ENCODE results near the gene EPHX1.
"Not testable (repeated sequence)": the region's sequence is repeated elsewhere in the genome, so short reads cannot be mapped to it uniquely, and the experiment has no call there.

EPHX1 gene

DNA sequence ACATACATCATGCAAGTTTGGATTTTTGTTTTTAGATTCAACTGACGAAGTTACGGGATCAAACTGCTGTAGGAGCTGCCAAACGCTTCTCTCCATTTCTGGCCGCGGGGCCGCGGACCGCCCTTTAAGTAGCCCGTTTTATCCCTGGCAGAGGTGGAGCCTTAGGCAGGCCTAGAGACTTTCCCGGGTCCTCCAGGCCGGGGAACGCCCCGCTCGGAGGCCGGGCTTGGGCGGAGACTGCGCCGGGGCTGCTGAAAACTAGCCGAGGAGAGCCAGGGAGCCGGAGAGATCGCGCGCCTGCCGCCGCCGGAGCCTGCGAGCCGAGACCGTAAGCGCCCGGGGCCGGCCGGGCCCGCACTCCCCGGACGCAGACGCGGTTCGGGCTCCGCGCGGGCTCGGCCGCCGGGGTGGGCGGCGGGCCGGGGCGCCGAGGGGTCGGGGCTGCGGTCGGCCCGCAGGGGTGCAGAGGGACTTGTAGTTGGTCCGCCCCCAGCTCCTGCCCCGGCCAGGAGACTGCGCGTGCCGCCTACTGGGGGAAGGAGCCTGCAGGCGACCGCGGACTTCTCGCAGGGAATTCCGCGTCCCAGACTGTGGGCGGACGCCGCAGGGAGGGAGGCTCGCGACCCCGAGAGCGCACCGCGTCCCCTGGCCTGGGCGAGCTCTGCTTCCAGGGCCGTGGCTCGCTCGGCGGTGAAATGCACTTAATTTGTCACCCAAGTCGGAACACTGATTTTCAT lies at the start of gene EPHX1:
Gene EPHX1, plus strand, starts transcription at position 283 of the 737 bp plus-strand sequence. CDS start 18,606 bp downstream, outside the sequence.
- Mint-ChIP-seq H3K27me3 (peaks cover 8% of the 10 kb centered on the region), H3K27ac (peak within 1 kb of the TSS in 1 of 2 donors; percentile 87), H3K4me3 (peak within 1 kb of the TSS; percentile 88 to 93), H3K9me3 (no peaks in the 10 kb centered on the region), H3K4me1 (peaks cover 18% of the 10 kb centered on the region)
- DNase-seq (peak; percentile 69), ATAC-seq (peak; percentile 92)

GRCh38 chr1:225760531-225760930 lies 49.4 kb upstream of the EPHX1 start:
- no peak for DNase-seq
- Mint-ChIP-seq H3K4me3 (no peak overlapping the region), H3K27ac (no peak overlapping the region), H3K4me1 (no peaks in the 10 kb centered on the region), H3K9me3 (no peaks in the 10 kb centered on the region), H3K27me3 (no peaks in the 10 kb centered on the region)
- no peak for ATAC-seq

- ATAC-seq, H3K4me1 Mint-ChIP-seq, DNase-seq, H3K27ac Mint-ChIP-seq, H3K4me3 Mint-ChIP-seq, H3K27me3 Mint-ChIP-seq, H3K9me3 Mint-ChIP-seq: not testable (repeated sequence)
Observed at GRCh38 chr1:225761395-225761794, 48.5 kb upstream of the EPHX1 start.

GRCh38 chr1:225762002-225762441 lies 47.9 kb upstream of the EPHX1 start:
- H3K27ac Mint-ChIP-seq: no peak overlapping the region
- no peaks in the 10 kb centered on the region for H3K4me1 Mint-ChIP-seq
- H3K9me3 Mint-ChIP-seq: no peaks in the 10 kb centered on the region
- no peaks in the 10 kb centered on the region for H3K27me3 Mint-ChIP-seq
- no peak overlapping the region for H3K4me3 Mint-ChIP-seq
- ATAC-seq (no peak), DNase-seq (no peak)

DNA sequence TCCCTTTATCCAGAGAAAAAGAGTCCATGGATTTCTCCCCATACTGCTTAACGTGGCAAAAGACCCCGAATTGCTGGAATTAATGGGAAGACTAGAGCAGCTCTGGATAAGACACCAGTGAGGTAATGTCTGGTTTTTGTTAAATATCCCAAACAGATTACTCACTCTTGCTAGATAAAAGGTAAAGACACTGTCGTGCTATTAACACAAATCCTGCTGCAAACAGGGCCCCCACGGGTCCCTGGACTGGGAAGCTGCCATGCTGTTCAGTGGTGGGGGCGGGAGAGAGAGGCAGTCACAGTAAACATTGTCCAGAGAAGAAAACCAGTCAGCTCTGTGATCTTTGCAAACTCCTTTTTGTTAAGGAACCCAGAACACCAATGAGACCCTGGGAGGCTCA lies 47.5 kb upstream of the EPHX1 start:
- DNase-seq (no peak), ATAC-seq (no peak)
- H3K9me3 Mint-ChIP-seq: no peaks in the 10 kb centered on the region
- H3K27me3 Mint-ChIP-seq: no peaks in the 10 kb centered on the region
- no peaks in the 10 kb centered on the region for H3K4me1 Mint-ChIP-seq
- H3K27ac Mint-ChIP-seq: no peak overlapping the region
- H3K4me3 Mint-ChIP-seq: no peak overlapping the region

GRCh38 chr1:225763716-225764548 lies 46.0 kb upstream of the EPHX1 start:
- Mint-ChIP-seq H3K27ac (no peak overlapping the region), H3K27me3 (no peaks in the 10 kb centered on the region), H3K4me1 (no peaks in the 10 kb centered on the region), H3K9me3 (no peaks in the 10 kb centered on the region), H3K4me3 (no peak overlapping the region)
- DNase-seq: no peak
- ATAC-seq: no peak

GRCh38 chr1:225765982-225766674 lies 43.8 kb upstream of the EPHX1 start:
- ATAC-seq (no peak), DNase-seq (no peak)
- Mint-ChIP-seq H3K4me1 (no peaks in the 10 kb centered on the region), H3K27me3 (no peaks in the 10 kb centered on the region), H3K27ac (no peak overlapping the region), H3K4me3 (no peak overlapping the region), H3K9me3 (no peaks in the 10 kb centered on the region)

DNA sequence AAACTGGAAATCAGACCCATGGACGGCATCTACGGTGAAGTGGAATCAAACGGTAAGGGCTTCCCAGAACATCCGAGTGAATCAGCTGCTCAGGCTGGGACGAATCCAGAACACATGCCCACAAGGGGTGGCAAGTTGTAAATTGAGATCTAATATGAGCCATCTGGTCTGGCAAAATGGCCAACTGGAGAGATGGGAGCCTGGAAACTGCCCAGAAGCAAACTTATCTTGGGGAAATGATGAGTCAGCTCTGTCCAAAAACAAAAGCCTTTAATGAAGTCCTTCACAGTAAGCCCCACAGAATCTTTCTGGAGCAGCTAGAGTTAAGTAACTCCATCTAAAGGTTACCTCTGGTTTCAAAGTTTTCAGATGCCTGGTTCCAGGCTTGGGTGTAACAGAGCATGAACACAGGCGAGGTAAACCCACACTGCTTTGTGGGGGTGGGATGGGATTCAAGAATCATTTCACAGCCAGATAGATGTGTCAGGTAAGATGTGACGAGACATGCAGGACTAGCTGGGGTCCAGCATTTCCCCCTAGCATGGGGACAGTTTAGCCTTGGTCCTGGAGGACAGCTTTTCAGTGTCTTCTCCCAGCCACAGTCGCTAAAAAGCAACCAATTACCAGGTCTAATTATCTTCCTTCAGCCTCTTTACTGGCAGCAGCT lies 42.8 kb upstream of the EPHX1 start:
- no peak for DNase-seq

DNA sequence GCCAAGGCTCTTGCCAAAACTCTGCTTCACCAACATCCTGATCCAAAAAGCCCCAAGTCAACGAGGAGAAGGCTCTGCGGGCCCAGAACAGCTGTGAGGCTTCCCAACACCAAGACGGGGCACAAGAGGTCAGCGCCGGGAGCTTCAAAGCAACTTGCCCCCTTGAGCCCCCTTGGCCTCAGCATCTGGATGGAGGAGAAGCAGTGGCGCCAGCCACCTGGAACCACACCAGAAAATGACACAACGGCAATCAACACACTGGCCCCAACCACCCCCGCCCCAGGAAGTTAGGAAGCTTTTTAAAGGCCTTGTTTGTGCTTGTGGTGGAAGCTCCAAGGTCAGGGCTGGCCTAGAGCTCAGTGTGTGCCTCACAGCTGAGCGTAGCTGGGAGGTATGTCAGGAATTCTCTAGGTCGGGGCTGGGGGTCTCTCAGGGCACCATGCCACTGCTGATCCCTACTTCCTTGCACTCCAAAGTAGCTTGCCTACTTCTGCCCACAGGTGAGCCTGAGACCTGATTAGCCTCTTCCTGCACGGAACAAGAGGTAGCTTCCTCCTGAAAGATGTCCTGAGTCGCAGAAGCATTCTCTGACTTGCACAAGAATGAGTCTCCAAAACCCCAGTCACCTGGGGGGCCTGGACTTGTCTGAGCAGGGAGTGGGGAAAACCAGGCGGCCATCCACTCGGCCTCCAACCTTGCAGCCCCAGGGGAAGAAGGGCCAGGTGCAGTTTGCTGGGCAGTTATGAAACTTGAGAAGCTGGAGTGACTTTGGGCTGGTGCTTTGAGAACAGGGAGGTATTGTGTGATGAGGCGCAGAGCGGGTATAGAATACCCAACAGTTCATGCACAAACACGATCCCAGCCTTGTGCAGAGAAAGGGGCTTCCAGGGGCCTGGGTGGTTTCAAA lies 42.0 kb upstream of the EPHX1 start:
- Mint-ChIP-seq H3K27me3 (no peaks in the 10 kb centered on the region), H3K4me3 (no peak overlapping the region), H3K4me1 (no peaks in the 10 kb centered on the region), H3K9me3 (no peaks in the 10 kb centered on the region), H3K27ac (no peak overlapping the region)
- ATAC-seq (no peak), DNase-seq (no peak)

More for the DNA sequence above, 42.8 kb upstream of the EPHX1 start:
- Mint-ChIP-seq H3K27ac (no peak overlapping the region), H3K4me3 (no peak overlapping the region), H3K9me3 (no peaks in the 10 kb centered on the region), H3K27me3 (no peaks in the 10 kb centered on the region), H3K4me1 (no peaks in the 10 kb centered on the region)
- ATAC-seq: no peak

GRCh38 chr1:225768662-225769426 lies 41.1 kb upstream of the EPHX1 start:
- no peak overlapping the region for H3K4me3 Mint-ChIP-seq
- peaks cover 6% of the 10 kb centered on the region for H3K4me1 Mint-ChIP-seq
- ATAC-seq (no peak), DNase-seq (no peak)
- H3K9me3 Mint-ChIP-seq: no peaks in the 10 kb centered on the region
- no peak overlapping the region for H3K27ac Mint-ChIP-seq
- no peaks in the 10 kb centered on the region for H3K27me3 Mint-ChIP-seq

DNA sequence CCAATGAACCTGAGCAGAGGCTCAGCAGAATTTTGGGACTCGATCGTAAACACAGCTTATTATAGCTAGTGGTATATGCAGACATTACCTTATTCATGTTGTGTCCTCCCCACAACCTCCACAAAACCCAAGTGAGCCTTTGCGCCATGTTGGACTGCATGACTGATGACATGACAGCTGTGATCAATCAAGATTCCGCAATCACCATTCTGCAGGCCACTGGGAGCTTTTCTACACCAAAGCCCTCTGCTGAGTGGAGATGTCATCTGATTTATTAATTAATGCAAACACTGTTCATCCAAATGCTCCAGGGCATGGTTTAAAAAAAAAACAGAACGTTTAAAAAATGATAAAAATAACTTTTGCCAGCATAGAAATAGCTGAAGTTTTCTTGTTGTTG lies 40.2 kb upstream of the EPHX1 start:
- H3K27ac Mint-ChIP-seq: no peak overlapping the region
- H3K4me1 Mint-ChIP-seq: peaks cover 6% of the 10 kb centered on the region
- peaks cover under 1 to 2% of the 10 kb centered on the region in 2 donors for H3K9me3 Mint-ChIP-seq
- H3K27me3 Mint-ChIP-seq: no peaks in the 10 kb centered on the region
- no peak overlapping the region for H3K4me3 Mint-ChIP-seq
- no peak for ATAC-seq
- DNase-seq: no peak

GRCh38 chr1:225770561-225771248 lies 39.2 kb upstream of the EPHX1 start:
- no peak for ATAC-seq
- H3K4me1 Mint-ChIP-seq: peaks cover 6% of the 10 kb centered on the region
- DNase-seq: no peak
- H3K27ac Mint-ChIP-seq: peak overlapping the region in 1 of 2 donors; percentile 66
- no peaks in the 10 kb centered on the region for H3K27me3 Mint-ChIP-seq
- H3K9me3 Mint-ChIP-seq: peaks cover 4 to 7% of the 10 kb centered on the region in 2 donors
- H3K4me3 Mint-ChIP-seq: no peak overlapping the region

DNA sequence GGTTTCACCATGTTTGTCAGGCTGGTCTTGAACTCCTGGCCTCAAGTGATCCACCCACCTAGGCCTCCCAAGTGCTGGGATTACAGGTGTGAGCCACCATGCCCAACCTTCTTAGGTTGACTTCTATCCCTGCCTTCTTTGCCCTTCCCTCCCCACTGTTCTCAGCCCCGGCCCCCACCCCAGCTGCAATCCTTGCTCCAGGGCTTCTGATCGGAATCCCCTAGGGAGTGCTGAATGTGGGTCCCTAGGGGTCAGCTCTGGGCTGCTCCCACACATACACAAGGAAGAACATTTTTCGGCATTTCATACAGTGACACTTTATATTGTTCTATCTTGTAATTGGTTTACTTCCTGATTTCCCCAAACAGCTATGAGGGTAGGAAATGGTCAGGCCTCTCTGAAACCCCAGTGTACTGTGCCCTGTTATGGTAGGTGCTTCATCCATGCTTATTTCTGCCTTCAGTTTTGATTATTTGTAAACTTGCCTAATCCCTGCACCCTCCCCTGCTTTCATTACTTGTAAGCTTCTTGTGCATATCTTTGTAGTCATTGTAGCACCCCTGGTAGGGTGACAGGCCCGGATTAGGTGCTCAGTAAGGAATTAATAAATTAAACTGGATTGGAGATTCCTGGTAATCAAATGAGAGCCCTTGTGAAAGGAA lies 38.1 kb upstream of the EPHX1 start:
- DNase-seq (no peak), ATAC-seq (peak; percentile 13)
- H3K4me3 Mint-ChIP-seq: no peak overlapping the region
- no peak overlapping the region for H3K27ac Mint-ChIP-seq
- H3K4me1 Mint-ChIP-seq: peaks cover 6% of the 10 kb centered on the region
- no peaks in the 10 kb centered on the region for H3K27me3 Mint-ChIP-seq
- H3K9me3 Mint-ChIP-seq: peaks cover 4 to 7% of the 10 kb centered on the region in 2 donors
